B cell (primary cell): ENCODE measurements around the gene CHRNA1. TPM values are rescaled to one million over a fixed set of nuclear protein-coding genes. Genes with fewer than 3 reads are reported as not detected.

Experiments
- ATAC-seq: fragments of 200-7000 bp; cut with Tn5 transposase; one replicate; pipeline ENCODE4 v1.10.0; 2021; ENCODE audit warnings: low read depth, mild to moderate bottlenecking, moderate number of reproducible peaks, moderate library complexity
- CTCF ChIA-PET: fragments of 350-600 bp; sonication (Branson Sonifier 250); formaldehyde crosslinking; loops from one replicate; lab custom pipeline; 2021; ENCODE audit warnings: antibody characterized with exemption, inconsistent platforms; lab: Charles Lee
- POLR2A ChIA-PET: fragments of 350-600 bp; sonication (Branson Sonifier 250); formaldehyde crosslinking; loops from one replicate; lab custom pipeline; 2021; ENCODE audit warnings: antibody characterized with exemption; lab: Charles Lee
- DNase-seq: peaks from one replicate; pipeline ENCODE4 v3.0.0; 2013
- H2AFZ ChIP-seq: 2 replicates; pipeline ENCODE4 v1.6.1; 2012; ENCODE audit warnings: mild to moderate bottlenecking, low read depth, low read length; ENCODE audit not compliant: insufficient read depth, poor library complexity, severe bottlenecking
- H3K27ac ChIP-seq, 2 donors: 1 replicate in 1 of 2; 2 replicates in 1 of 2; pipeline ENCODE4 v1.5.1; 2012 to 2013; ENCODE audit warnings: low read length in 2 of 2, mild to moderate bottlenecking in 2 of 2, moderate library complexity in 1 of 2
- H3K27me3 ChIP-seq, 4 experiments: fragments of 200-600 bp in 1 of 4; sonication (generic) in 1 of 4; replicated peaks in 1 of 4; 1 replicate in 2 of 4; 2 replicates in 2 of 4; pipeline versions ENCODE4 v1.6.1 to v1.7.0; 2013 to 2016; ENCODE audit warnings: low read length in 3 of 4, mild to moderate bottlenecking in 2 of 4, mixed read lengths in 1 of 4, moderate library complexity in 1 of 4; ENCODE audit not compliant: insufficient read depth in 4 of 4, control insufficient read depth in 3 of 4; ENCODE audit errors: control extremely low read depth in 1 of 4
- H3K36me3 ChIP-seq, 2 experiments: replicated peaks in 1 of 2; 1 replicate in 1 of 2; 2 replicates in 1 of 2; pipeline versions ENCODE4 v1.6.1 to v1.7.1; 2013; ENCODE audit warnings: low read length in 1 of 2; ENCODE audit not compliant: insufficient read depth in 2 of 2, control insufficient read depth in 1 of 2; ENCODE audit errors: control extremely low read depth in 1 of 2, extremely low read depth in 1 of 2
- H3K4me1 ChIP-seq, 2 donors: fragments of 200-600 bp in 1 of 2; sonication (generic) in 1 of 2; 1 replicate in 1 of 2; 2 replicates in 1 of 2; pipeline versions ENCODE4 v1.5.1 to v1.6.1; 2013 to 2017; ENCODE audit warnings: low read length in 2 of 2; ENCODE audit not compliant: control insufficient read depth in 2 of 2, insufficient read depth in 2 of 2
- H3K4me2 ChIP-seq: replicated peaks from 2 replicates; pipeline ENCODE3; 2012; ENCODE audit warnings: mild to moderate bottlenecking, low read depth, low read length; ENCODE audit not compliant: poor library complexity, severe bottlenecking
- H3K4me3 ChIP-seq, 5 experiments: fragments of 200-600 bp in 1 of 5; sonication (generic) in 1 of 5; 1 replicate in 3 of 5; 2 replicates in 2 of 5; pipeline versions ENCODE4 v1.5.1 to v1.7.0; 2011 to 2016; ENCODE audit warnings: low read length in 4 of 5, mild to moderate bottlenecking in 4 of 5, low read depth in 2 of 5, control low read depth in 1 of 5, moderate library complexity in 1 of 5; ENCODE audit not compliant: insufficient read depth in 1 of 5; ENCODE audit errors: control extremely low read depth in 1 of 5, extremely low read depth in 1 of 5
- H3K79me2 ChIP-seq: fragments of 200-600 bp; sonication (generic); one replicate; pipeline ENCODE4 v1.6.0; 2016; ENCODE audit warnings: low read length; ENCODE audit not compliant: control insufficient read depth, insufficient read depth
- H3K9ac ChIP-seq: fragments of 200-600 bp; sonication (generic); 2 replicates; pipeline ENCODE4 v1.6.1; 2017; ENCODE audit warnings: mild to moderate bottlenecking, low read length, moderate library complexity
- H3K9me3 ChIP-seq, 3 donors: one replicate each; pipeline versions ENCODE4 v1.6.1 to v1.7.1; 2013; ENCODE audit warnings: low read length in 2 of 3; ENCODE audit not compliant: control insufficient read depth in 2 of 3, insufficient read depth in 1 of 3; ENCODE audit errors: control extremely low read depth in 1 of 3
- H4K20me1 ChIP-seq: 2 replicates; pipeline ENCODE4 v1.6.0; 2012; ENCODE audit warnings: mild to moderate bottlenecking, low read length; ENCODE audit not compliant: insufficient read depth, control insufficient read depth, poor library complexity, severe bottlenecking
- H3K27ac Mint-ChIP-seq: one replicate; pipeline ENCODE4 v1.8.0; 2021; ENCODE audit warnings: mixed read lengths
- H3K27me3 Mint-ChIP-seq: one replicate; pipeline ENCODE4 v1.8.0; 2021; ENCODE audit warnings: mixed read lengths
- H3K4me1 Mint-ChIP-seq: one replicate; pipeline ENCODE4 v1.8.0; 2021; ENCODE audit warnings: mixed read lengths
- H3K4me3 Mint-ChIP-seq: one replicate; pipeline ENCODE4 v1.8.0; 2021; ENCODE audit warnings: mixed read lengths
- H3K9me3 Mint-ChIP-seq: one replicate; pipeline ENCODE4 v1.8.0; 2022; ENCODE audit warnings: mixed read lengths; ENCODE audit not compliant: insufficient read depth
- EZH2 ChIP-seq: IDR thresholded peaks from 2 replicates; pipeline ENCODE4 v1.6.1; 2012; ENCODE audit warnings: borderline replicate concordance, low read depth, mild to moderate bottlenecking, moderate library complexity, low read length; ENCODE audit not compliant: insufficient read depth, poor library complexity, severe bottlenecking
- WGBS: methylation state at CpG from one replicate; pipeline ENCODE4 v1.1.5; 2013; ENCODE audit warnings: missing lambda C conversion rate; ENCODE audit not compliant: insufficient coverage; 5-methylcytosine and 5-hydroxymethylcytosine counted together
- intact Hi-C: fragments of 100-400 bp; cut with micrococcal nuclease; formaldehyde crosslinking; loops from one replicate; pipeline ENCODE4 v1.10.0; 2022
- polyA plus RNA-seq: library from polyadenylated mRNA; depleted of rRNA; stranded (reverse); fragments of >200 nt; gene quantifications from 2 replicates; pipeline ENCODE4 v1.2.3, GENCODE V29; 2012
- total RNA-seq, 2 donors: library from RNA; stranded (reverse); fragments of 120-200 nt in 1 of 2; gene quantifications; 1 replicate in 1 of 2; 2 replicates in 1 of 2; pipeline versions ENCODE4 v1.2.3 to v1.2.4, GENCODE V29; 2013 to 2022
- TF ChIP-seq, protein P1 (sequence below): fragments of 200-600 bp; IDR thresholded peaks from one replicate; pipeline ENCODE4 v1.8.0; 2022; ENCODE audit warnings: antibody characterized with exemption, mild to moderate bottlenecking

The CHRNA1 gene
- total and polyA plus RNA-seq, 2 donors (not counting 1 experiment from before 2014, with no cell fraction given), result 0.20 to 0.22 TPM

DNA sequence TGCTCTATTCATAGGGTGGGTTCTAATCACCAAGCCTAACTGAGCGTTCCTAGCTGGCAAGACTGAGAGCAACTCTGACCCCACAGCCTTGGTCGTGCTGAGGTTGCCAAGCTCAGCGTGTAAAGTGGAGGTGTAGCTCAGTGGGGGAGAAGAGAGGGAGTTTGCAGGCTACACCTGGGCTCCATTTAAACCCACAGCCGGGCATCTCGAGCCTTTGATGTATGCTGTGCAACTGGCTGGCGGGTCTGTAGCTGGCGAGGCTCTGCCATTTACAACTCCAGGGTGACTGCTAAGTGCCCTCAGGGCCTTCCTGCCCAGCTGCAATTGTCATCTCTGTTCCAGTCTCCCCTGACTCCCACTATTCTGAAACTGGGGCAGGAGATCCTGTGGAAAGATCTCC lies 20.0 kb upstream of the CHRNA1 start:
- no peak overlapping the region for H3K4me2 ChIP-seq
- 84% methylated on average over 5 of the region's 7 CpGs for WGBS
- Mint-ChIP-seq H3K9me3 (no peaks in the 10 kb centered on the region), H3K27me3 (peaks cover 23% of the 10 kb centered on the region), H3K4me1 (no peaks in the 10 kb centered on the region), H3K4me3 (no peak overlapping the region), H3K27ac (no peak overlapping the region)
- TF ChIP-seq EZH2, result no peak
- TF ChIP-seq, protein P1, sequence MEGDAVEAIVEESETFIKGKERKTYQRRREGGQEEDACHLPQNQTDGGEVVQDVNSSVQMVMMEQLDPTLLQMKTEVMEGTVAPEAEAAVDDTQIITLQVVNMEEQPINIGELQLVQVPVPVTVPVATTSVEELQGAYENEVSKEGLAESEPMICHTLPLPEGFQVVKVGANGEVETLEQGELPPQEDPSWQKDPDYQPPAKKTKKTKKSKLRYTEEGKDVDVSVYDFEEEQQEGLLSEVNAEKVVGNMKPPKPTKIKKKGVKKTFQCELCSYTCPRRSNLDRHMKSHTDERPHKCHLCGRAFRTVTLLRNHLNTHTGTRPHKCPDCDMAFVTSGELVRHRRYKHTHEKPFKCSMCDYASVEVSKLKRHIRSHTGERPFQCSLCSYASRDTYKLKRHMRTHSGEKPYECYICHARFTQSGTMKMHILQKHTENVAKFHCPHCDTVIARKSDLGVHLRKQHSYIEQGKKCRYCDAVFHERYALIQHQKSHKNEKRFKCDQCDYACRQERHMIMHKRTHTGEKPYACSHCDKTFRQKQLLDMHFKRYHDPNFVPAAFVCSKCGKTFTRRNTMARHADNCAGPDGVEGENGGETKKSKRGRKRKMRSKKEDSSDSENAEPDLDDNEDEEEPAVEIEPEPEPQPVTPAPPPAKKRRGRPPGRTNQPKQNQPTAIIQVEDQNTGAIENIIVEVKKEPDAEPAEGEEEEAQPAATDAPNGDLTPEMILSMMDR, result no peak
- no peaks in the 10 kb centered on the region for H3K4me1 ChIP-seq
- ATAC-seq (no peak), DNase-seq (no peak)
- H3K27me3 ChIP-seq, result no peaks in the 10 kb centered on the region
- no peaks in the 10 kb centered on the region for H4K20me1 ChIP-seq
- H3K9ac ChIP-seq, result no peak overlapping the region
- intact Hi-C loops, result no loop called here
- no peaks in the 10 kb centered on the region for H3K36me3 ChIP-seq
- no peaks in the 10 kb centered on the region for H3K79me2 ChIP-seq
- POLR2A ChIA-PET, result no interaction called here
- CTCF ChIA-PET, result no interaction called here
- peaks cover 0 to 2% (median 0%) of the 10 kb centered on the region in 3 donors for H3K9me3 ChIP-seq
- H3K27ac ChIP-seq, result no peak overlapping the region
- no peak overlapping the region for H3K4me3 ChIP-seq
- no peak overlapping the region for H2AFZ ChIP-seq

- Mint-ChIP-seq H3K9me3 (no peaks in the 10 kb centered on the region), H3K27me3 (peaks cover 34% of the 10 kb centered on the region), H3K4me3 (no peak overlapping the region), H3K27ac (no peak overlapping the region), H3K4me1 (no peaks in the 10 kb centered on the region)
- no peaks in the 10 kb centered on the region for H3K36me3 ChIP-seq
- H3K79me2 ChIP-seq, result no peaks in the 10 kb centered on the region
- no peaks in the 10 kb centered on the region for H3K9me3 ChIP-seq
- H4K20me1 ChIP-seq, result no peaks in the 10 kb centered on the region
- DNase-seq, result no peak
- no peak overlapping the region for H2AFZ ChIP-seq
- ChIA-PET CTCF (no interaction called here), POLR2A (no interaction called here)
- TF ChIP-seq EZH2, result no peak
- TF ChIP-seq, protein P1, result no peak
- peaks cover 0 to 3% of the 10 kb centered on the region in 2 donors for H3K4me1 ChIP-seq
- no peak overlapping the region for H3K9ac ChIP-seq
- H3K4me3 ChIP-seq, result no peak overlapping the region
- intact Hi-C loops, result no loop called here
- H3K4me2 ChIP-seq, result no peak overlapping the region
- 94% methylated on average over 3 of the region's 11 CpGs for WGBS
- ATAC-seq, result no peak
- H3K27me3 ChIP-seq, result peaks cover 0 to 10% (median 2%) of the 10 kb centered on the region in 4 experiments
- no peak overlapping the region for H3K27ac ChIP-seq
These were observed 17.7 kb upstream of the CHRNA1 start for GRCh38 chr2:174781996-174782395.
